Activated effector memory CD4-positive, alpha-beta T cell treated with anti-CD3 and anti-CD28 coated beads, Interleukin-2, amount 50 U/mL, for 16 hours (primary cell): ENCODE results near the gene EPSTI1.
A peak's percentile ranks its signal among the peaks of the same experiment; 100 is the strongest.
"Not testable (repeated sequence)": the region's sequence is repeated elsewhere in the genome, so short reads cannot be mapped to it uniquely, and the experiment has no call there.

Source experiments
- DNase-seq: peaks from one replicate; pipeline ENCODE4 v3.0.0-alpha.2; 2020

The EPSTI1 gene

GRCh38 chr13:42991898-42992763 is at the start of gene EPSTI1:
TSS of gene EPSTI1 (minus strand) at chr13:42992241. CDS start at chr13:42992165, 76 bp downstream.
- DNase-seq: peak; percentile 91

- no peak for DNase-seq
Observed at GRCh38 chr13:43041369-43041921, 49.4 kb upstream of the EPSTI1 start.

DNA sequence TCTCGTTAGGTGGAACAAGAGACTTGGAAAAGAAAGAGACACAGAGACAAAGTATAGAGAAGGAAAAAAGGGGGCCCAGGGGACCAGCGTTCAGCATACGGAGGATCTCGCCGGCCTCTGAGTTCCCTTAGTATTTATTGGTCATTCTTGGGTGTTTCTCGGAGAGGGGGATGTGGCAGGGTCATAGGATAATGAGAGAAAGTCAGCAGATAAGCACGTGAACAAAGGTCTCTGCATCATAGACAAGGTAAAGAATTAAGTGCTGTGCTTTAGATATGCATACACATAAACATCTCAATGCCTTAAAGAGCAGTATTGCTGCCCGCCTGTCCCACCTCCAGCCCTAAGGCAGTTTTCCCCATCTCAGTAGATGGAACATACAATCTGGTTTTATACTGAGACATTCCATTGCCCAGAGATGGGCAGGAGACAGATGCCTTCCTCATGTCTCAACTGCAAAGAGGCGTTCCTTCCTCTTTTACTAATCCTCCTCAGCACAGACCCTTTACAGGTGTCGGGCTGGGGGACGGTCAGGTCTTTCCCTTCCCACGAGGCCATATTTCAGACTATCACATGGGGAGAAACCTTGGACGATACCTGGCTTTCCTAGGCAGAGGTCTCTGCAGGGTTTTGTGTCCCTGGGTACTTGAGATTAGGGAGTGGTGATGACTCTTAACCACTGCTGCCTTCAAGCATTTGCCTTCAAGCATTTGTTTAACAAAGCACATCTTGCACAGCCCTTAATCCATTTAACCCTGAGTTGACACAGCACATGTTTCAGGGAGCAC is 48.7 kb upstream of the EPSTI1 start:
- not testable (repeated sequence) for DNase-seq

- DNase-seq: no peak
Observed at GRCh38 chr13:43039966-43040365, 47.9 kb upstream of the EPSTI1 start.

DNA sequence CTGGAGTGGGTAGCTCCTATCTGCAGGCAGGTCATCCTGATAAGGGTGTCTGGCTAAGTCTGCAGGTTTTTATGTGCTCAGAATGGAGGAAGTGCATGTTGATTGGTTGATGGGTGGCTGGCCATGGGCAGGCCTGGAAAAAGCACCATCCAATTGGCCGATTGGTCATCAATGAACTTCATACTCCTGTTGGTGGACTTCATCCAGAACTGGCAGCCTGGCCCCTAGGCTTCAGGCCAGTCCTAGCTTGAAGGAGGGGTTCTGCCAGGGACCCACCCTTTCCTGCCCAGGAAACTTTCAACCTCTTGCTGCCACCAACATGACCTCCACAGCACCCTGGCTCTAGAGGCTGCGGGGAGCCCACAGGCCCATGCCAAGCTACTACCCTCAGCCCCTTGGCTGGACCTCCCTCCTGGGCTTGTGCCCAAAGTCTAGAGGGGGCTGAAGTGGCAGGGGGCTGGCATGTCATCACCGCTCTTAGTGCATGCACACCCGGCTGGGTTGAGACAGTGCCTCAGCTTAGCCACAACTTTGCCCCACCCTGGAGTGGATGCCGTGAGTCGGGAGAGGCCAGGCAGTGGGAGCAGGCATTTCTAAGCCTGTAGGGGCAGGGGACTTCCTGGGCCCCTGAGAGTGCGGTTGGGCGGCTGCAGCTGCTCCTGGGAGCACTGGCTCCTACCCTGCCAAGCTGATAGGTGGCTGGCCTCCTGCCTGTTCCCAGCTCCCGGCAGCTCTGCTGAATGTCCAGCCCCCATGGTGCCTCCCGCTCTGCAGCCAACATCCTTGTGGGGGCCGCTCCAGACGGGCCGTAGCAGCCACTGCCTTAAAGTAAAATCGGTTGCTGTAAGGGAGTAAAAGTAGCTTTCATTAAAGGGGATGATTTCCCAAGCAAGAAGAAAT is 44.6 kb upstream of the EPSTI1 start:
- no peak for DNase-seq

GRCh38 chr13:43033038-43033437 is 41.0 kb upstream of the EPSTI1 start:
- DNase-seq: no peak

DNA sequence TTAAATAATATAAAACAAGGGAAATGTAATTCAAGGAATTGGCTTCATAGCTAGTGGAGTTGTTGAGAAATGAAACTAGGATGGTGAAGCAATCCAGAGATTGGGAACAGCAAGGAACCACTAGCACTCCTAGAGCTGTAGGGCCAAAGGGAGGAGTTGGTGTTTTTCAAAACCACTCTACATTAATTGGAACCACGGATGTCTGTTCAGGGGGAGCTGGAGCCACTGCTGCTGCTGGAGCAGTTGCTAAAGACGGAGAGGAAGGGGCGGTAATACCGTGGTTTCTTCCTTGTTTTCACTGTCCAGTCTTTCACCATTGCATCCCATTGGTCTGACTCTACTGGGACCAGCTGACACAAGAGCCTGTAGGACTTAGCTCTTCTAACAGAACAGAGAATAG is 39.8 kb upstream of the EPSTI1 start:
- DNase-seq: no peak

DNA sequence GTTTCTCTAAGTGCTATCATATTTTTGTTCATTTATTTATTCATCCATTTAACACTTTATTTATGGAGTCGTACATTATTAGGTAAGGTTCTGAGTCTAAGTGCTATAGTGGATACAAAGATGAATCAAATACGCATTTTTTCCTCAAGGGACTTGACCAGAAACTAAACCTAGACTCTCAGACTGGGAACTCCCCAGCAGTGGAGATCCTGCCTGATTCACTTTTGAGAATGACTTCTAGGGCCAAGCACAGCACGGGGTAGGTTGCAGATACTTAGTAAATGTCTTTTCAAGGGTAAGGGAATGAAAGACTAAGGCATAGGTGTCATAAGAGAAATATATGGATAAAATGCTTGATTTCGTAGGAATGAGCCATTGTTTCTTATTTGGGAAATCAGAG is 38.5 kb upstream of the EPSTI1 start:
- DNase-seq: no peak

DNA sequence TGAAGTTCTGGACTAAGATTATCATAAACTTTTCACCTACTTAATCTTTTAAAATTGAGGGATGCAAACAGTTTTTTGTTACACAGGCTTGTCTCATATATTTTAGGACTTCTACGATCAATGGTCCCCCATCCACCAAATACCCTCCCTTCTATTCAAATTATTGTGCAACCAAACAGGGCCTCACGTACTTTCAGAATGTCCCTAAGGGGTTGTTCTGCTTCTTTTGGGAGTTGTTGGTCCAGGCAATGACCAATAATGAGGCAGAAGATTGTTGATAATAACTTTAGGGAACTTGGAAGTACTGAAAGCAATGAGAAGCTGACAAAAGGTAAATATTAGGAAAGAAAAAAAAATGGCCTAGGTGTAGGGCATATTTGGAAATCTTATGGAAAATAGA is 34.2 kb upstream of the EPSTI1 start:
- DNase-seq: no peak

DNA sequence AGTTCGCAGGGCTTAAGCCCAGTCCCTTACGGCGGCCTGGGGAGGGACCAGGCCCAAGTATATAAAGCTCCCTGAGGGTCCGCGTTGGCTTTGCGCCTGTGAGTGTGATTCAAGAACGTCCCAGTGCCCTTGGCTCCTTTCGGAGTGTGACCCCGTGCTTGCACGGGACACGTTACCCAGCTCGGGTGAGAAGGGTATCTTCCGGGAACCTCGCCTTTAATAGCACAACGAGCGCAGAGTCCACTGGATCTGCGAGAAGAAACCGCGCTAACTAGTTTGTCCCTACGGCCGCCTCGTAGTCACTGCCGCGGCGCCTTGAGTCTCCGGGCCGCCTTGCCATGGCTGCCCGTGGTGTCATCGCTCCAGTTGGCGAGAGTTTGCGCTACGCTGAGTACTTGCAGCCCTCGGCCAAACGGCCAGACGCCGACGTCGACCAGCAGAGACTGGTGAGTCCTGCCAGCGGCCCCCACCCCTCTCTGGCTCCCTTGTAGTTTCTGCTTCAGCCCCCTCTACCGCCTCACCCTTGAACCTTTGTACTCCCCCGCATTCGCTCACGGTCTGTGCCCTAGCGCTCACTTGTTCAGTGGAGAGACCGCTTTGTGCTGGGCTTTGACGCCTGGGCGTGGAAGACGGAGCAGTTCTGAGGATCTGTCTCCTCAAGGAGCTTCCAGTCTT is 31.4 kb upstream of the EPSTI1 start, which contains the start of gene DNAJC15:
Gene DNAJC15, plus strand, starts transcription at position 298 of the 675 bp plus-strand sequence. Its CDS starts 41 bp downstream, at position 339.
- peak; percentile 92 for DNase-seq

- DNase-seq: no peak
Observed at GRCh38 chr13:43022934-43023288, 30.9 kb upstream of the EPSTI1 start.

DNA sequence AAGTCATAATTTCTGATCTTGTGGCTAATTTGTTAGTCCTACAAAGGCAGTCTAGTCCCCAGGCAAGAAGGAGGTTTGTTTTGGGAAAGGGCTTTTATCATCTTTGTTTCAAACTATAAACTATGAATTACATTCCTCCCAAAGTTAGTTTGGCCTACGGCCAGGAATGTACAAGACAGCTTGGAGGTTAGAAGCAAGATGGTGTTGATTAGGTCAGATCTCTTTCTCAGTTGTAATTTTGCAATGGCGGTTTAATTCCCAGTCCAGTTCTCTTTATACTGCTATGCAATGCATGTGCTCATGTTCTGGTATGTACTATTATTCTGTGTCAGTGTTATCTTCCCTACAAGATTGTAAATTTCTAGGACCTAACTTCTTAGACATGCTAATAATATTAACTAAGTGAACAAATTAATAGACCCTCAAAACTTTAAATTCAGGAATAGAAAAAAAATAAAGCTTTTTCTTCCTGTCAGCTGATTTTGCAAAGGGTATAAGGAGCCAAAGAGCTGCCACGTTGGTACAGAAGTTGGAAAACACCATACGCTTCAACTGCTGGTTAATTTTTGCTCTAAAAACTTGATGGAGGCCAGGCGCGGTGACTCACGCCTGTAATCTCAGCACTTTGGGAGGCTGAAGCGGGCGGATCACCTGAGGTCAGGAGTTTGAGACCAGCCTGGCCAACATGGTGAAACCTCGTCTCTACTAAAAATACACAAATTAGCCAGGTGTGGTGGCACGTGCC is 30.1 kb upstream of the EPSTI1 start:
- DNase-seq: no peak

DNA sequence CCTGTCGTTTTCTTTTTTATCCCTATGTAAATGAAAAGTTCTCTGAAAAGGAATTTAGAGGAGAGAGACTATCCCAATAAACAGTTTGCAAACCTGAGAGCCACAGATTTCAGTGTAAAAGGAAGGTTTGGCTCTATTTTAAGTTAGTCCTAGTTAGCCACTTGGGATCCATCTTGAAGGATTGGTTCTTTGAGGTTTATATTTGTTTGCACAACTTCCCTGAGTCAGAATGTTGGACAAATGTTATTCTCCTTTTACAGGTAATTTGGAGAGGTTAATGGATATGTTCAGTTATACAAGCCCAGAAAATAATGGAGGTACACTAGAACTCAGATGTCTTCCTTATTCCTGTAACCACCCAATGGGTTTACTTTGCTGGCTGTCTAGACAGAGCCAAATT is 28.8 kb upstream of the EPSTI1 start:
- no peak for DNase-seq

GRCh38 chr13:43019811-43020210 is 27.8 kb upstream of the EPSTI1 start:
- no peak for DNase-seq

DNA sequence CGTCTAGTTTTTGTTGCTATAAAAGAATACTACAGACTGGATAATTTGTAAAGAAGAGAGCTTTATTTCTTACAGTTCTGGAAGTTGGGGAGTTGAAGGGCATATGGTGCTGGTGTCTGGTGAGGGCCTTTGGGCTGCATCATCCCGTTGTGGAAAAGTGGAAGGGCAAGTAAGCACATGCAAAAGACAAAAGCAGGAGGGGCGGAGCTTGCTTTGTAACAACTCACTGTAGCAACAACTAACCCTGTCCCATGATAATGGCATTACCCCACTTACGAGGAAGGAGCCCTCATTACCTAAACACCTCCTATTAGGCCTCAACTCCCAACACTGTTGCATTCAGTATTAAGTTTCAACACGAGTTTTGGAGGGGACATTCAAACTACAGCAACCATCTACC is 24.2 kb upstream of the EPSTI1 start:
- no peak for DNase-seq

DNA sequence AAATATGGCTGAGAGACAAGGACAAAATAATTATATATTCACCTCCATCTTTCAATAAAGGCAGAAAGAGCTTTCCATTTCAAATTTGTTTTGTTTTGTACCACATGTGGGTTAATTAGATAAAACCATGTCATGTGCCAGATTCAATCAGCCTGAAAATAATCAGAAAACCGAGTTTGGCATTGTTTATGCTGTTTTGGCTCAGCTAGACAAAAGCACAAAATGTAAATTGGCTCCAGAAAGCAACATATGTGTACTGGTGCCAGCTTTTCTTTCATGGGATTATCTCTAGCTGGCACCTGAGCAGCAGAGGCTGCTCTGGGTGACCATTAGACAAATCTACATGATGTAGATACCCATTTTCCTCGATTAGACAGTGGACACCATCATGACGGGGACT is 22.1 kb upstream of the EPSTI1 start:
- no peak for DNase-seq

DNA sequence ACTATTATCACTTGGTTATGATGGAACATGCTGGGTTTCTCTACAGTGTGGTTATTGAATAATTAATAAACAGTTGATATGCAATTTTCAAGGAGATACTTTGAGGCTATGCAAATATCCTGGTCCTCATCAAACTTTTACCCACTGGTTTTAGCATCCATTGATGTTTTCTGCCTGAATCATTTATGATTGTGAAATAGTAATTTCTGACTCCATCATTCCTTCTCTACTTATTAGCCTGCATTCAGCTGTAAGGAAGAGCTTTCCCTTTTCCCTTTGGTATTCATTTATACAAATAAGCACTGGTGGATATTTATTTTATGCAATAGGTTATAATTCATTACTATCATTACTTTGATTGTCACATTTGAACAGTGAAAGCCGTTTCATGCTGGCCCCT is 17.5 kb upstream of the EPSTI1 start:
- no peak for DNase-seq

DNA sequence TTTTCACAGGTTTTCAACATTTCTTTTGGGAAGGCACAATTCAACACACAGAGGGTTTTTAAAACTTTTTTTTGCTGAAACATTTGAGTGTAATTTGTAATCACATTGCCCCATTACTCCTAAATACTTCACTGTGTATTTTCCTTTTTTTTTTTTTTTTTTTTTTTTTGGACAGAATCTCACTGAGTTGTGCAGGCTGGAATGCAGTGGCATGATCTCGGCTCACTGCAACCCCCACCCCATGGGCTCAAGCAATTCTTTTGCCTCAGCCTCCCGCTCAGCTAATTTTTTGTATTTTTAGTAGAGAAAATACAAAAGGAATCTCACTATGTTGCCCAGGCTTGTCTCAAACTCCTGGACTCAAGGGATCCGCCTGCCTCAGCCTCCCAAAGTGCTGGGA is 16.6 kb upstream of the EPSTI1 start:
- no peak for DNase-seq

DNA sequence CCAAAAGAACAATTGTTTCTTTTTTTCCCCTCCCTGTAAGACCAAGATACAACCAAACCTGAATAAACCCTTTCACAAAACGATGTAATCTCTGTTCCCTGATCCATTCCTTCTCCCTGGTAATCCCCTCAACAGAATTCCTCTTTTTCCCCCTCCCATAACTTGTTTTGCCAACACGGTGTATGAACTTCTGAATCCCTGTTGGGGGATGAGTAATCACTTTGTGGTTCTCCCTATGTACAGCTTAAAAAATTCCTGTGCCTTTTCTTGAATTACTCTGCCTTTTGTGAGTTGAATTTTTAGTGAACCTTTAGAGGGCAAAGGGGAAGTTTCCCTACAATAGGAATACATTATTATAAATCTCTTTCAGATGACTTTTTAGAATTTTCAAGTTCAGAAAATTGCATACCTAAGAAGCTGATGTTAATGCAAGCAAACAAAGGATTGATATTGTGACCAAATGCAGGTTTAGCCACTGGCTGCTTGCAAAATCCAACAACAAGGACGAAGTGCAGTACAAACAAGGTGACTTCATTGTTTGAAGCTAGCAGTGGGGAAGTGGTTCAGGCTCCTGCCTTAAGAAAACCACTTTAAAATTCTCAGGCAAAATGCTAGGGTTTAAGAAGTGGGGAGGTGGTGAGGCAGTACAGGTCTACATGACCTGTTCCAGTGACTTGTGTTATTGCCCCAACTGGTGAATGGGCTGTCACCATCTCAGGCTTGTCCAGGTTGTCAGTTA is 15.0 kb upstream of the EPSTI1 start:
- no peak for DNase-seq

GRCh38 chr13:43005460-43006236 is 13.6 kb upstream of the EPSTI1 start:
- no peak for DNase-seq
